HK-2 (cell line): ENCODE data around the gene C20orf204.

Experiments used
- DNase-seq: peaks from one replicate; pipeline ENCODE4 v3.0.0-alpha.2; 2018; ENCODE audit not compliant: unreplicated experiment

Gene C20orf204

DNA sequence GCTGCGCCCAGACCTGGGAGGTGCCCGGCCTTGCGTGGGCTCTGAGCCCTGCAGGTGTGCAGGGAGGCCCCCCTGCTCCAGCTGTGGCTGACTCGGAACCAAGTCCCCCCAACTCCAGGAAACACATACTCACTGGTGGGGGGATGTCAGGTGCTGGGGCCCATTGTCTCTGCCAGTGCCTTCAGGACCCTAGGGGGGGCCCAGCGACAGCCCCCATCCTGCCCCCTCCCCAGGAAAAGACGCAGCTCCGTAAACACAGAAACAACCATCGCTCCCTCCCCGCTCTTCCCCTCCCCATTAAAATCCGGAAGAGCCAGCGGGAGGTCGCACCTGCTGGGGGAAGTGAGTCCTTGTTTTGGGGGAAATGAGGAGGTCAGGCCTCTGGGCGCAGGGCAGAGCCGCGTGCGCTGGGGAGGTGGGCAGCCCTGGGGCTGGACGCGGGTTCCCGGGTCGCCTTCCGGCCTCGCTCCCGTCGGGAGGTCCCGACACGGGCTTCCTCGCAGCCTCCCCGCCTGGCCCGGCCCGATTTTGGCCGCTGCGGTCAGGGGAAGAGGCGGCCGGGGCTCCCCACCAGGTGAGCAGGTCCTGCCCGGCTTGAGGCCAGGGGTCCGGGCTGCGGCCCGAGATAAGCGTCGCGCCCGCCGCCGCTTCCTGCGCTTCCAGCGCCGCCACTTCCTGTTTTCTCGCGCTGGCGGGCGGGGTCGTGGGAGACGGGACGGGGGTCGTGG lies 6.2 kb downstream of the C20orf204 start:
- DNase-seq, result no peak

- DNase-seq, result no peak
Measured at GRCh38 chr20:64043768-64044167, 7.8 kb downstream of the C20orf204 start.

DNA sequence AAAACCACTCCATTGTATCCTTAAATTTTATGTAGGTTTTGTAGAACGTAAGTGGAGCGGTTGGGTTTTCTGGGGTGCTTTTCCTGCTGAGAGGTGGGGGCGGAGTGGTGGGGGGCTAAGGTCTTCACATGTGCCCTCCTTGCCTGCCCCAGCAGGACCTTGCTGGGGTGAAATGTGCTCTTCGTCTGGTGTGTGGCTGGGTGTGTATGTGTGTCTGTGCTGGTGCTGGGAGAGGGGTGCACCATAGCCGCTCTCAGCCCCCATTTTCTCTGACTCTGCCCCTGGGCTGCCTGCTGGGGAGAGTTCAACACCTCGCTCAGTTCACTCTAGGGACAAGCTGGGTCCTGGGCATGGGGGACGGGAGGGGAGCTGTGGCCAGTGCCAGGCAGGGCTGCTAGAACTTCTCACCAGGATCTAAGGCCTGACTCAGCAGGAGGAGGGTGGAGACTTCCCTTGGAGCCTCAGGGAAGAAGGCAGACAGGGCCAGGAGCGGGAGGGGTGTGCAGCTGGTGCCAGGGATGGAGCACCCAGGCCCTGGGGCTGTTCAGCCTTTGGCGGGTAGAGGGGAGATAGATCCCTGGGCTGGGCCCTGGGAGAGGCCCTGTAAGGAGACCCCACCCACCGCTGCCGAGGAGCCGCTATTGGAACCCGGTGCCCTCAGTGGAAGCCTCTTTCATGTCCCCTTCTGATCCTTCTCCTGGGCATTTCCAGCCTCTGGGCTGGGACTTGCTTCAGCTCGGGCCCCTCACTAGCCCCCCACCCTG lies 8.7 kb downstream of the C20orf204 start:
- DNase-seq, result peak; percentile 68

DNA sequence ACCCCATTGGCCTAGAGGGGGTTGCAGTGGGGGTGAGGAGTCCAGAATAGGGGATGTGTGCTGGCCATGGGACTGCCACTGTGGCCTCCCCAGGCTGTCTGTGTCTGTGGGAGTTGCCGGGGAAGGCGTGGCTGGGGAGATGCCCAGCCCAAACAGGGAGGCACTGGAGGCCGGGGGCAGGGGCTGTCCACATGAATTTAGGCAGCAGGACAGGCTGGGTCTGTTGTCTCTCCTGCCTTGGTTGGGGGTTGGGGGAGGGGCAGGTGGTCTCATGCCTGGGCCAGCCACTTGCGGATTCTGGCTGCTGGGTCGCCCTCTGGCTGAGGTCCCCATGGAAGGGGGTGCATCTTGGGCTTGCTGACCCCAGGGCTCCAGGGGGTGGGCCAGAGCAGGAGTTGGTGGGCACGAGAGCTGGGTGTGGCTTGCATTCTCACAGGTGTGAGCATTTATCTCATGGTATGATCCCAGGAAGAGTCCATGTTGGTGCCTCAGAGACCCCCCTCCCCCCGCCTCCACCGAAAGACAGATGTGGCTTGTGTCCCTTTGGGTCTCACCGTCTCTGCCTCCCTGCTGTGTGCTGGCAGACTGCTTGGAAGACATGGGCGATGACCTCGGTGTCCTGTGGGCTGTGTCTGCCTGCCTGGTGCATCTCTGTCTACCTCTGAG lies 9.5 kb downstream of the C20orf204 start:
- no peak for DNase-seq

DNA sequence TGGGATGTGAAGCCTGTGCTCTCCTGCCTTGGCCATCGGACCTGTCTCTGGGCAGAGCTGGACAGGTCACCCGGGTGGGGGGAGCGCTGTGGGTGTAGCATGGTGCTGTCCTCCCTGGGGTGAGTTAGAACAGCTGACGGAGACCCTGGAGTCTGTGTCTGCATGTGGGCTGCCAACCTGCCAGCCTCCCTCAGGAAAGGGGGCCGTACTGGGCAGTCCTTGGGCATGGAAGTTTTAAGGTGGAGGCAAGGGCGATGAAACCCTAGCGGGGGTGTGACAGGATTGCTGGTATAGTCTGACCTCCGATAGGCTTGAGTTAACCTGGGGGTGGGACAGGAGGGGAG lies 11.0 kb downstream of the C20orf204 start:
- DNase-seq, result no peak

DNA sequence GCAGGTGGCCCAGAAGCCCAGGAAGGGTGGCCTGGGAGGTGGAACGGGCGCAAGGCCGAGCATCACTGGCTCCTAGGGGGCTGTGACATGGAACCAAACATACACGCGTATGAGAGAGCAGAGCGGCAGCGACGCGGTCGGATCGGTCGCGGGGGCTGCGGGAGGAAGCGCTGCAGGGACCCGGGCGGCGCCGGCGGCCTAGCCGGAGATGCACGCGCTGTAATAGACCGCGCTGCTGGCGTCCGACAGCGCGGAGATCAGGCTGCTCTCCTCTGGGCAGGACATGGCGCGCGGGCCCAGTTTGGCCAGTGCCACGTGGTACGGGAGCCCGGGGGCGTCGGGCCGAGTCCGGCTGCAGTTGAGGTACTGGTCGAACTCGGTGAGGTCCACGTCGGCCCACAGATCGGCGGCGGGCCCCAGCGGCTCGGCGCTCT lies 12.0 kb downstream of the C20orf204 start:
- DNase-seq, result no peak

DNA sequence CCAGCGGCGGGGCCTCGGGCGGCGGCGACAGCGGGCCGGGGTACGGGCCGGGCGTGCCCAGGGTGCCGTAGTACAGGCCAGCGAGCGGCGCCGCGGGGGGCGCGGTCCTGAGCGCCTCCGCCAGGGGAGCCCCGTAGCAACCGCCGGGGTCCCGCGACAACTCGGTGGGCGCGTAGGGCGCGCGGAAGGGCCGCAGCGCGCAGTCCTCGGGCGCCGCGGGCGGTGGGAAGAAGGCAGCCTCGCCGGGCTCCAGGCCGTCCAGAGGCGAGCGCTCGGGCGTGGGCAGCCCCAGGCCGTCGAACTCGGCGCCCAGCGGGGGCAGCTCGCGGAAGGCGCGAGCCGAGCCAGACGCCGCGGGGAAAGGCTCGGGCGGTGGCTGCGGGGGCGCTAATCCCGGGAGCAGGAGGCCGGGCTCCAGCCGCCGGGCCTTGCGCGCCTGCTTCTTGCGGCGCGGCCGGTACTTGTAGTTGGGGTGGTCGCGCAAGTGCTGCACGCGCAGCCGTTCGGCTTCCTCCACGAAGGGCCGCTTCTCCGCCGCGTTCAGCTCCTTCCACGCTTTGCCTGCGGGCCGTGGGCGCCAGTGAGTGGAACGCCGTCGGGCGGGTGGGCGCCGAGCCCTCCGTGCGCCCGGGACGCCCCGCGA lies 12.5 kb downstream of the C20orf204 start:
- no peak for DNase-seq

DNA sequence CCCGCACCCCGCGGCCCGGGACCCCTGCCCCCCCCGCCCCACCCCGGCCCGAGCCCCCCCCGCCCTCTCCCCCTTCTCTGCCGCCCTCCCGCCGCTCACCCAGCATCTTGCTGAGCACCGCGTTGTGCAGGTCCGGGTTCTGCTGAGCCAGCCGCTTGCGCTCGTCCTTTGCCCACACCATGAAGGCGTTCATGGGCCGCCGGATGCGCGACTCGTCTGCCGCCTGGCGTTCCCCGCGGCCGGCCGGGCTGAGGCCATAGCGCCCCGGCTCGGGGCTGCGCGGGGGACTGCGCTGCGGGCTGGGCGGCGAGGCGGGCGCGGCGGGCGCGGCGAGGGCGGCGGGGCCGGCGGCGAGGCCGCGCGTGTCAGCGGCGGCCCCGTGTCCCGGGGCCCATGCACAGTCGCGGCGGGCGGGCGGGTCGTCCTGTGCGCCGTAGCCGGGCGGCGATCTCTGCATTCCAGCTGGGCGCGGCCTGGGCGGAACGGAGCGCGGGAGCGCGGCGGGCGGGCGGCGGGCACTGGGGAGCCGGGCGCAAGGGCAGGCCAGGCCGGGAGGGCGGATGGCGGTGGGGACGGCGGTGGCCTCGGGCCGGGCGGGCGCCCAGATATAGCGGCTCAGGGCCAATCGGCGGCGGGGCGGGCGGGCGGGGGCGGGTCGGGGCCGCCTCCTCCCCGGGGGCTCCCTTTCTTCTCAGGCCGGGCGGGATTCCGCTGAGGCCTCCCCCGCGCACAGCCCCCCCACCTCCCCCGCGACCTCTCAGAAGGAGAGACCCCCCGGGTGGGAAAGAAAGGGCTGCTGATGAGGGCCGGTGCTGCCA lies 13.3 kb downstream of the C20orf204 start, which contains the start of gene SOX18:
SOX18 (minus strand) TSS at position 580 of the 818 bp plus-strand sequence; CDS start at position 457, 123 bp downstream.
- no peak for DNase-seq

- no peak for DNase-seq
Measured at GRCh38 chr20:64049878-64050260, 13.9 kb downstream of the C20orf204 start.

- DNase-seq, result no peak
Measured at GRCh38 chr20:64050261-64051032, 14.5 kb downstream of the C20orf204 start.

- DNase-seq, result no peak
Measured at GRCh38 chr20:64051033-64051452, 15.1 kb downstream of the C20orf204 start.

GRCh38 chr20:64051561-64052325 lies 15.8 kb downstream of the C20orf204 start:
- no peak for DNase-seq

DNA sequence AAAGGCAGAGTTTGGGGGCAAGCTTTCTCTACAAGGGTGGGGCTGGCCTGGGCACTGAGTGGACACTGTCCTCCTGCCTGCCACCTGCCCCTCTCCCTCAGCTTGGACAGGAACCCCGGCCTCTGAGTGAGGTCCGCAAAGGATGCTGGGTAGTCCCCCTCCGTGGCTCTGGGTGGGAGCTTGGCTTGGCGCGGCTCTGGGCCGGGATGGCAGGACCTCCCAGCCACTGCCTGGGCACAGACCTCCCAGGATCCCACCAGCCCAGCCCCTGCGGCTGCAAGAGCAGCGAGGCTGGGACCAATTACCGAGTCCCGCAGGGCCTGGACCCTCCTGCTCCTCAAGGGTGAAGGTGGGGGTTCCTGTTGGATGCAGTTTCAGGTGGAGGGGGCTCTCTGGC lies 16.3 kb downstream of the C20orf204 start:
- DNase-seq, result no peak

DNA sequence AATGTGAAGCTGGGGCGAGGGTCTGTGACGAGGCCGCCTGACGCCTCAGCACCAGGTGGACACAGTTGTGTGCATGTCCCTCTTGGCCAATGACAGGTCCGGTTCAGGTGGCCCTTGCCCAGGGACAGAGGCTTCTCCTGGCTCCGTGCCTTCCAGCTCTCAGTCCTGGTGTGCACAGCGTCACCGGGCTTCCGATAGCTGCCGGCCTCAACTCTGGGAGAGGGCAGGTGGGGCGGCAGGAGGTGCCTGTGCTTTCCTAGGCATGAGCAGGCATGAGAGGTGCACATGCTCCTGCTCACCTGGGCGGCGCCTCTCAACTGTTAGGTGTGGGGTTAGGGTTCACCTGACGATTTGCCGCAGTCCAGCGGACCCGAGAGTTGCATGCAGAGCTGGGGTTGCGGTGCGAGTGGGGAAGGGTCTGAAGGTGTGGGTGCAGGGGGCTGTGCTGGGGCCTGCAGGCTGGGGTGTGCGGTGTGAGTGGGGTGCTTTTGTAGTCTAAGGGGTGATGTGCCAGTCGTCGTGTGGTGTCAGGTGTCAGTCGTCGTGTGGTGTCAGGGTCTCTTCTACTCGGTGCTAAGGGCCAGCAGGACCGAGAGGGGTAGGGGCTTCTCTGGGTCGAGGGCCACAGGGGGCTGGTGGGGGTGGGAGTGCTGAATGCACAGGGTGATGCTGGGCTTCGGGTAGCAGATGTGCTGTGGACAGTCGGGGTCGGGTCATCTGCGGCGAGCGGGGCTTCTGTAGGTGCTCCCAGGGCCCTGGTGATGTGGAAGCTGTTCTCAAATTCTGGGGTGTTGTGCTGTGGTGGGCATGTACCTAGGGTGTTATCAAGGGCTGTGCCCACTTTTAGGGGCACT lies 17.2 kb downstream of the C20orf204 start:
- DNase-seq, result no peak

DNA sequence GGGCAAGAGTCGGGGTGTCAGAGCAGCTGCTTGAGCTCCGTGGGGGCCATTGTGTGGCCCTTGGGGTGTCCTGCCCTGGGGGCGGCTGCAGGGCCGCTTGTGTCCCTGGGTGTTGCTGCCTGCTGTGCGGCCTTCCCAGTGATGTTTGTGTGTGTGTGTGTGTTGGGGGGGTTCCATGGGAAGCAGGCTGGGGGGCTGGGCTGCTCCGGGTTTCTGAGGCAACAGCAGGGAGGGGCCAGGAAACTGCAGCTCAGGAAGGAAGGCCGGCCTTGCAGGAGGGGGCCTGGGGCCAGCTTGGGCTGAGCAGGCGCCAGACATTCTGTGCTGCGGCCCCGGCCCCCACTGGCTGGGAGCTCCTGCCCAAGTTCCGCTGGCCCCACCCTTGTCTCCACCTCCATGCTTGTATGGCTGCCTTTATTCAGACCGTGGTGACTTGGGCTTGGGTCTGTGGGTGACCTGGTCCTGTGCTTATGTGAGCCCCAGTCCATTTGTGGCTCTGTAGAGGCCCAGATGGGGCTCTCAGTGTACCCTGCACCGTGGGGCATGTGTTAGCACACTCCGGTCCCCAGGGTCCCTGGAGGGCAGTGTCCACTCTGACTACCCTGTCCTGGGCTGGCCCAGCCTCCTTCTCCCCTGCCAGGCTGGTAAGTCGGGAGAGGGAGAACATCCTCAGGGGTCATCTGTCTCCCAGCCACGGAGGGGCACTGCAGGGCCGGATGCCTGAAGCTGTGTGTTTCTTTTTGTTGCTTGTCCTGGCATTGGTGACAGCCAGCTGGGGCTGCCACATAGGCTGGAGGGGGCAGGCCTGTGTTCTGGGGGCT lies 18.1 kb downstream of the C20orf204 start:
- peak; percentile 63 for DNase-seq

- no peak for DNase-seq
Measured at GRCh38 chr20:64055396-64055892, 19.5 kb downstream of the C20orf204 start.

DNA sequence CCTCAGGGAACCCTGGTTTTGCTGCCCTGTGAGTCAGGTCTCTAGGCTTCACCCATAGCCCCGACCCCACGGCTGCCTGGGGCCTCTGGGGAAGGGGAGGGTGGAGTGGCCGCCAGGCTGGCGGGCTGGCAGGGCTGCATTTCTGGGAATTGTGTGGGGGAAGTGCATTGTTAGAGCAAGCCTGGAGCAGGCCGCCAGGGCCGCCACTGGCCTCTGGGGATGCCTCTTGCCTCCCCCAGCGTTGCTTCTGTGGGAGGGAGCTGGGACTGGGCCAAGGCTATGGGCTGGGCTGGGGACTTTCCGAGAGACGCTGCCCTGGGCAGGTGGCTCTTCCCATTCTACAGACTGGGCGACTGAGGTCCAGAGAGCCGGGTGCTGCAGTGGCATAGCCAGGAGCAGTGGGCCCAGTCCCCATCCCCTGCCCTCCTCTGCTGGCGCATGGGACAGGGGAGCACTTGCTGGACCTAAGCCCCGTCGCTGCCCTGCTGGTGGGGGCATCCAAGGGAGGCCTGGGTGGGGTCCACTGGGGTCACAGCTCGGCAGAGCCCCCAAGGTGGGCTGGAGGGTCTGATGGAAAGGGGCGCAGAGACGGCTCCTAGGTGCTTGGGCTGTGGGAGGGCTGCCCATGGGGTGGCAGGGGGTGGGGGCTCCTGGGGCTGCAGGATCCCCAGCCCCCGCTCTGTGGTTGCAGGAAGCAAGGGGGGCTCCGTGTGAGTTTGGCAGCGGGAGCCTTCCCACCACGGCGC lies 20.1 kb downstream of the C20orf204 start:
- peak; percentile 81 for DNase-seq
